ENCODE results near the gene CYGB.
A peak's percentile ranks its signal among the peaks of the same experiment; 100 is the strongest.

Gene CYGB

DNA sequence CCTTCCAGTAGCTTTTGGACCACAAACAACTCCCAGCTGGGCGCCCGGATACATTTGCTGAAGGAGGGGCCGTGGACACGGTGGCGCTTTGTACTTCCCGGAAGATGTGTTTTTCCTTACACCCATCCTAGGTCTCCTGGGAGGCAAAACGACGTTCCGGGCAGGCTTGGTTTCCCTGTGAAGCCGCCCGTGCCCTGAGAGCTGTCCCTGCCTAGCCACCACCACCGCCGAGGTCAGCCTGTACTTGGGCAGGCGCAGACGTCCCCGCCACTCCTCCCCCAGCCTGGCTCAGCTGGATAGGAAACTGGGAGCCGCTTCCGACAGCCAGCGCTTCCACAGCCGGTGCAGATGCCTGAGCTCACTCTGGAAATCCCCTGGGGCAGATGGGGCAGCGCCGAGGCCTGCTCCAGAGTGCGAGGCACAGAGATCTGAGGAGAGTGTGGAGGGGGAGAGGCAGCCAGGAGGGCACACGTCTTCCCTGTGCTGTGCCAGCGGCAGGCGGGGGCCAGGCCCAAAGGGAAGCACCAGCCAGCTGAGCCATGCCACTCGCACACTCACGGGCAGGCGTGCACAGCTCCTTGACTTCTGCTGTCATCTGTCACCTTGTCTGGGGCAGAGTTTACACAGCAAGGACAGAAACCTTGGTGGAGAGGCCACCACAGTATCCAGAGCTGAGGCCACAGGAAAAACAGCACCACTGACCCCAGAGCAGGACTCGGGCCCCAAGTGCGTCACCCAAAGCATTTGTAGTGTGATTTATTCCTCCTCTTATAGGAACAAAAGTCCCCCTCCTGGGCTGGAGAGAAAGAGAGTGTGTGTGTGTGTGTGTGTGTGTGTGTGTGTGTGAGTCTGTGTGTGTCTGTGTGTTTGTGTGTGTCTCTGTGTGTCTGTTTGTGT lies 39.3 kb downstream of the CYGB start:
- DNase-seq, result no peak

DNA sequence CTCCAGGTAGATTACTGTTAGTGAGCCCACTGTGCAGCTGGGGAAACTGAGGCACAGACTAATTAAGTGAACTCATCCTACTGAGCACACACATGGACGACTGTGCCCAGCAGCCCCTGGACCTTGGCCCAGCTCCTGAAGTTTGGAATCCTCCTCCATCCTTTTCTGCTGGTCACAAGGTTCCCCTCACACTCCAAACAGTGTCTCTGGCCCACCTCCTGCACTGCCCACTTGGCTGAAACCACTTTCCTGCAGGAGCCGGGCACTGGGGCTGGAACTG lies 39.9 kb downstream of the CYGB start:
- DNase-seq, result no peak

DNA sequence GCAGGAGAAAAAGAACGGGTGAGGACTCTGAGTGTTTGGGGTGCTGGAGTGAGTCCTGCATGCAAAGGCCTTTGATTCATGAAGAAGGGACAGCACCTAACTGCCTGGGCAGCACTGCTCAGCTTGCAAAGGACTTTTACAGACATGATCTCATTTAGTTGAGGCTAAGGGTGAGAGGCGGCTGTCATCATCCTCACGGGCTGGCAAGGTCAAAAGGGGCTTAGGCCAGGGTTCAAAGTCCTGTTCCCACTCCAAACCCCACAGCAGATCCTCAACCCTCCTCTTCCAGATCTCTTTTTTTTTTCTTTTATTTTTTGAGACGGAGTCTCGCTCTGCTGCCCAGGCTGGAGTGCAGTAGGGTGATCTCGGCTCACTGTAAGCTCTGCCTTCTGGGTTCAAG lies 41.0 kb downstream of the CYGB start:
- DNase-seq, result no peak

DNA sequence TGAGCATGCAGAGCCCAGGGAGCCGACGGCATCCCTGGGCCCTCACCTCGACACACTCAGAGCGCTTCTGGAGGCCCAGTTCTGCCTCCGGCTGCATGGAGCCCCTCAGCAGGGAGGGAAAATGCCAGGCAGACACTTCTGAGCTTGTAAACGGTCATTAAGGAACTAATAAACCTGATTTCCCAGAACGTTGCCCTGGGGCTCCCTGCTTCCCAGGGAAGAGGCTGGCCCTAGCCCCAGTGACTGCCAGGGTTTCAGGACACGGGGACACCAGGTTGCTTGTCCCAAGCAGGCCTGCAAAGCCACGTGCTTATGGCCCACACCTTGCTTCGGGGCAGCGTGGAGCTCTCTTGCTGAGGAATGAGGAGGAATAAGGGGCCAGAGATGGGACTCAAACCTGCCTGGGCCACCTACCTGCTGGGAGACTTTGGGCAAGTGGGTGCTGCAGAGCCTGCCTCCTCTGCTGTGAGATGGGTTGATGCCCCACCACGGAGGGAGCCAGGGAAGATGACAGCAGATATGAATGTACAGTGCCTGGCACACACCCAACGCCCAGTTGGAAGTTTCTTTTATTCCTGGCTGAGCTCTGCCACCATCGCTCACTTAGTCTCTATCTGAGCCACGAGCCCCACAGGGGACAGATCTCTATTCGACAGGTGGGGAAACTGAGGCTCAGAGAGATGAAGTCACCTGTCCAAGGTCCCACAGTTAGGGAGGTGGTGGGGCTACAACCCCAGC lies 41.7 kb downstream of the CYGB start:
- DNase-seq, result no peak

DNA sequence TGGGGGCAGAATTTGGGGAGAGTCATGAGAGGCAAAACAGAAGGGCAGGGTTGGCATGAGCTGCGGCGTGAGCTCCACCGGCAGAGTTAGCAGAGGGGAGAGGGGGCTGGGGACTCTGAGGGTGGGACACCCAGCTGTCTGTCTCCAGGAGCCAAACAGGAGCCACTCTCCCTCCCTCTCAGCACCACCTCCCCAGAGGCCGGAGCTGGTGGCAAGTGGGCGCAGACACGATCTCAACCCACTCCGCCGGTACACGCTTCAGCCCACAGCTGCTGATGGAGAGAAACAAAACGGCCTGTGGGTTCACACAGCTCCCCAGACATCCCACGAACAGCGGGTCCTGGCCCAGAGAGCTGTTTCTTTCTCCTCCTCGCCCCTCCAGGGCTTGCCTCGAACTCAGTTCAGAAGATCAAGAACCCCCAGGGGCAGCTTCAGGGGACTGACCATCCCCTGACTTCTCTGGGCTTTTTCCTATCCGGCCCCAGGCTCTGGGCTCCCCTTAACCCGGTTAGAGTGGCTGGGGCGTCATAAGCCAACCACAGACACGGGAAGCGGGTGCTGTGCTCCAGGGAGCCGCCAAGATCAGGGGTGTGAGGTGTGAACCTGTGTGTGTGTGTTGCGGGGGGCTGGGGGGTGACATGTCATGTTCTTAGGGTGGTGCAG lies 43.9 kb downstream of the CYGB start:
- no peak for DNase-seq

DNA sequence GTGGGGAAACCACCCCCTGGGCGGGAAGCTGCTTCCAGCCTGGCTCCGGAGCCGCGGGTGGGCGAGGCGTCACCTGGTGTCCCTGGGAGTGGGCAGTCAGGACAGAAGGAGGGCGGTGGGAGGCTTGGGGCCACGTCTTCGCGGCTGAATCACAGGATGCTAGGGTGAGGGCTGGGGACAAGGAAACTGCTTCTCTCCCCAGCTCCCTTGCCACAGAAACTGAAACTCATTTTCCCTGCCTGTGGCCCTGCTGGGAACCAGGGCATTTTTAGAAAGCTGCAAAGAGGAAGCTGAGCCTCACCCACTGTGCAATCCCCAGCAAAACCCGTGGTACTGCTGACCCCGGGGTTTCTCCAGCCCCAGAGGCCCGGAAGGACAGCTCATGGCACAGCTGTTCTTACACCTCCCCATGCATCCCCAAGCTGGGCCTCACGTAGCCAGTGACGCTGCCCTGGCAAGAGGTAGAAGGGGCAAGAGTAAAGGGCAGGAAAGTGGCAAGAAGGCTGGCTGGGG lies 44.5 kb downstream of the CYGB start:
- DNase-seq, result peak; percentile 16 to 39

DNA sequence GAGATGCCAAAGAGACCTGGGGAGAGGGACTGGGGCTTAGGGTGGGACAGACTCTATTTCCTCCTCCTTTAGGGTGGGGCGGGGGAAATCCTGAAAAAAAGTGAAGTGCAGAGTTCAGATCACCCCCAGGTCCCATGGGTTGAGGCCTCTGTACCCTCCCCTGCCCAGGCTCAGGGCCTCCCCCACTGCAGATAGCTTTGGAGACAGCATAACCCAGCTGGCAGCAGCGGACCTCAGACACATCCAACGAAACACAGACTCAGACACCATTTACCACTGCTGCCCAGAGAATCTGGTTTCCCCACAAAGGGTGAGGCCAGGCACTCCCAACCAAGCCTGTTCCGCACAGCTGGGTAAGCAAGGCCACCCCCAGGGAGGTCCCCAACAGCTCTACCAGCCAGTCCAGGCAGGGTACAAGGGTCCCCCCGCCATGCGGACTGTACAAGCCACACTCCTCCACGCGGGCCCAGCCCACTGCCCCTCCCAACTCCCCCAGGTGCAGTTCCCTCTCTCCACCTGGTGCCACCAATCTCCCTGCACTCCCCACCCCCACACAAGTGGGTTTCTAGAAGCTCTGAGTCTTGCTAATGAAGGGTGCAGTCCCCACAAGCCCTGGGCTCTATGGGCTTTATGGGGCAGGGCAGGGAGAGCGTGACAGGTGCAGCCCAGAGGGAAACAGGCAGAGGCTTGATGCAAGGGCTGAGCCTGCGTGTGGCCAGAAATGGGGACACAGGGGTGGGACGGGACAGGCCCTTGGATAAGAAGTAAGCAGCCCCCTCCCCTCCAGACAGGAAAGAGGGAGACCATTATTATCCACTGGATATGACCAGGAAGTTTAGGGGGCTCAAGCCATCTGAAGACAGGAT lies 45.2 kb downstream of the CYGB start:
- DNase-seq, result no peak

DNA sequence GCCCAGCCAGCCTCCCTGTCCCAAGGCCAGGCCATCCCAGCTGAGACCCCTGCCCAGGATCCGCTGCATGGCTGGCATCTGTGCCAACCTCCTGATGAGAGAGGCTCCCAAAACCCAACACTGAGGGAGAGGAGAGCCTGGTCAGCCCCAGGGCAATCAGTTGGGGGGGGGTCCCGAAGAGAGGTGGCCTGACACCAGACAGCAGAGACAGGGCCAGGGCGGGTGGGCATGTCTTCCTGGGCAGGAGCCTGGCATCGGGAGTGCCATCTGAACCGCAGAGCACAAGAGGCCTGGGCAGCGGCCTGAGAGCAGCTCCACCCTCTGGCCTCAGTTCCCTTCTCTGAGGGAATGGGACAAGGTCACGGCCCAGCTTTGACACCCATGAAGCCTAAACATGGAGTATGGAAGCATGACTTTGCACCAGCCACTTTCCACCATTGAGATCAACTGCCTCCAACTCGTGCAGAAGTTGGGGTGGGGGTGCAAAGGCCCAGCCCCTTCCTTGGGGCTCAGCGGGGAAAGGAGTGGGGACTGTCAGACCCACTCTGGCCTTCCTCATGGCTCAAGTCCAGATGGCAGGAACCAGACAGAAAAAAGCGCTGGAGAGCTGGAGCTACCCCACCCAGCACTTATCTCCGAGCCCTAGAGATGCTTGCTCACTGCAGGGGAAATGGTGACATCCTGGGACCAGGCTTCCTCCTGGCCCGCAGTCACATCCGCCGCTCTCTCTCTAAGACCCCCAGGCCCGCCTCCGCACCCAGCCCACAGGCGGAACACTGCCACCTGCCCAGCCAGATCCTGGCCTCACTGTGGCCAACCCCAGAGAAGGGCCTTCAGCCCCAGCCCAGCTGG lies 46.0 kb downstream of the CYGB start:
- no peak for DNase-seq

DNA sequence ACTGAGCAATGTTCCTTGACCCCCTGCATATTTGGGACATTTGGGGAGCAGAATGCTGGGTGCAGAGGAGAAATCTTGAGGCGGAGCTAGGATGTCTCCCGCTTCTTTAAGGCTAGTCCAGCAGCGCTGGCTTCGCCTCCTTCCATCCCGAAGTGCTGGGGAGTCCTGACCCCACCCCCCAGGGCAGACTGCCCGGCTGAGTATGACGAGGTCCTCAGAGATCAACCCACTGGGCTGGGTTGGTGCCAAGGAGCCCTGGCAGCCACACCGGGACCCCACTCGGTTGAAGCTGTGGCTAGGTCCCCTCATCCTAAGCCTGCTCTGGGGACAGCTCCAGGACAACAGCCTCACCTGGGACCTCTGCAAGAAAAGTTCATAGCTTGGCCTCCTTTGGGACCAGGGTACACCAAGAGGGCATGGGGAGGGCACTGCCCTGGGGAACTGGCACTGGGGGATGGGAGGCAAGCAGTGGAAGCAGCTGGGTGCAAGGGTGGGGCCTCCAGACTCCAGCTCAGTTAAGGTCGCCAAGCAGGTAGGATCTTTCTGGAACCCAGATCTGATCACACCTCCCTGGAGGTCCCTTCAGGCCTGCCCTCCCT lies 47.3 kb downstream of the CYGB start:
- DNase-seq, result no peak

DNA sequence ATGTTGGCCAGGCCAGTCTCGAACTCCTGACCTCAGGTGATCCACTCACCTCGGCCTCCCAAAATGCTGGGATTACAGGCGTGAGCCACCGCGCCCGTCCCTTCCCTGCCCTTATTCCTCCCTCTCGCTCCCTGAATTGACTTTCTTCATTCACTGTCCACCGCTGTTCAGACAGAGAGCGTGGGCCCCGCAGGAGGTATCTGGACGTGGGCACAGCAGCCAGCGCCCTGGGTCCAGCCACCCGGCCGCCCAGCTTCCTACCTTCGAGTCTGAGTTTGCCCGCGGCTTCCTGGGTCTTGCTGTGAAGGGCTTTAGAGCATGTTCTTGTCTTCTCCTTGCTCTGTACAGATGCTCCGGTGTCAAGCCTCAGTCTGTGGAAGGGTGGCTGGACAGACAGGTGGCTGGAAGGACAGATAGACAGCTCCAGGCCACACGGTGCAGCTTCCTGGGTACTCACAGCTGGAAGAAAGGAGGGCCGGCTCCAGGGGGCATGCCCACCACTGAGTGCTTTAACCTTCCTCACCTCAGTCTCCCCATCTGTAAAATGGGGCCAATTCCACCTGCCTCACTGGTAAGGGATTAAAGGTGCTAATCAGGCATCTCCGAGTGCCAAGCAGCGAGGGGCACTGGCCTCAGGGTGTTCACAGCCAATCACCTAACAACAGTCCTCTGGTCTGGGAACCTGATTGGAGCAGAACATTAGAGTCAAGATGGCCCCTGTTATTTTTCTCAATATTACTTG lies 49.9 kb downstream of the CYGB start:
- DNase-seq, result no peak

DNA sequence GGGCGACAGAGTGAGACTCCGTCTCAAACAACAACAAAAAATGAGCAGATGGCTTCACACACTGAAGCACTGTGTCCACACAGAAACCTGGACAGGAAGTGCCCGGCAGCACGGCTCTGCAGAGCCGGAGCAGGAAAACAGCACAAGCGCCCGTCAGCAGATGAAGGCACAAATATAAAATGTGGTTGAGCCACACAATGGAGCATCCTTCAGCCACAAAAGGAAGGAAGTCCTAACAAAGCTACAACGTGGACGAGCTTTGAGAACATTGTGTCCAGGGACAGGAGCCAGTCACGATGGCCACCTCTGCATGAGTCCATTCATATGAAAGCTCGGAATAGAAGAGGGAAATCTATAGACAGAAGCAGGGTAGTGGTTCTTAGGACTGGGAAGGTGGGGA lies 51.9 kb downstream of the CYGB start:
- no peak for DNase-seq

DNA sequence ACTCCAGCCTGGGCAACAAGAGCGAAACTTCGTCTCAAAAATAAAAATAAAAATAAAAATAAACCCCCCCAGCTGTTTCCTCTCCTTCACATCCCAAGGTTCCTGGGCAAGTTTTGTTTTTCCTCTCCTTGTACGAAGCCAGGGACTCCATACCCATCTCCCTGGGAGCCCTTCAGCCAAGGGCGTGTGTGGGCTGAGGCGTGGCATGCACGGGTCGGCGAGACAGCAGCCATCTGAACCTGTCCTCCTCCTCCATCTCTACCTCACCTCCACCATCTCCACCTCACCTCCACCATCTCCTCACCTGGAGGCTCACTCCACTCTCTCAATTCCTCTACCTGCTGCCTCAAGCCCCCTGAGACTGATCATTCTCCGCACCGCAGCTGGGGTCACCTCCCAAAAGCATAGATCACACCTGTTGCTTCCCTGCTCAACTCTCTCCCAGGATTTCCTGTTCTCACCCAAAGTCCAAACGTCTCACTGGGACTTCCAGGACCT lies 53.2 kb downstream of the CYGB start:
- DNase-seq, result no peak

DNA sequence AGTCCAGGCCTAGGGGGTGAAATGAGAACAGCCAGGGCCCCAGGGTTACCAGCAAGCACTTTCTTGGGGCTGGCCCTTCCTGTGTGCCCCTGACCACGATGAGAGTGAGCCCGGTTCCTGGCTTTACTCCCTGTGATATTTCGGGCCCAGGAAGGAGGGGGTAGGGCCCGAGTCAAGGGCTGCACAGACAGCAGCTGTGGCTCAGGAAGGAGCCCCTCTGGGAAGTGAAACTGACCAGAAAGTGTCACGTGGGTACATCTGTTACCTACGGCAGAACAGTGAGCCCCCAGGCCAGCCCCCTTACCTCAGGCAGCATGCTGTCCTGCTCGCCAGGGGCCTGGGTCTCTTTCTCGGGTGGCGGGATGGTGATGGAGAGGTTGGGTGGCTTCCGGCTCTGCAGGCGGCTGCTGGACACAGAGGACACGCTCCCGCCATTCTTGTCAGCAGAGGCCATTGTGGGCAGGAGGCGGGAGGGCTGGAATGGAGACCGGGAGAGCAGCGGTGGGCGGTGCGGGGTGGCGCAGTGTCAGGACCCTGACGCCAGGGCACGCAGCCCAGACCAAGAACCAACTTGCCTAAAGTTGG lies 56.3 kb downstream of the CYGB start:
- no peak for DNase-seq

DNA sequence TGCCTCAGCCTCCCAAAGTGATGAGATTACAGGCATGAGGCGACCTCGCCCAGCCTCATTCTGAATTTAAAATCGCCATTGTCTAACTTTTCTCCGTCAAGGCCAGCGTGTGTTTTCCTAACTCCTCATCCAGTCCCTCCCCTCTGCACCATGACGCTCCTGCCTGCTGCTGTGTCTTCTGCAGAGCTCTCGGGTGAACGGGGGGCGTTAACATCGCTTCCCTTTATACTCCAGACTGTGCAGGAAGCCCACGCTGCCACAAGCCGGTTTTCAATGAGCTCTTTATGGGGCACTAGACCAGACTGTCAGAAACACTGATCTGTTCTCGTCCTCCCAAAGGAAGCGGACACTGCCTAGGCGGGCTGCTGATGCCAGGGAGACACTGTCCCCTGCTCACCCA lies 56.9 kb downstream of the CYGB start:
- no peak for DNase-seq

DNA sequence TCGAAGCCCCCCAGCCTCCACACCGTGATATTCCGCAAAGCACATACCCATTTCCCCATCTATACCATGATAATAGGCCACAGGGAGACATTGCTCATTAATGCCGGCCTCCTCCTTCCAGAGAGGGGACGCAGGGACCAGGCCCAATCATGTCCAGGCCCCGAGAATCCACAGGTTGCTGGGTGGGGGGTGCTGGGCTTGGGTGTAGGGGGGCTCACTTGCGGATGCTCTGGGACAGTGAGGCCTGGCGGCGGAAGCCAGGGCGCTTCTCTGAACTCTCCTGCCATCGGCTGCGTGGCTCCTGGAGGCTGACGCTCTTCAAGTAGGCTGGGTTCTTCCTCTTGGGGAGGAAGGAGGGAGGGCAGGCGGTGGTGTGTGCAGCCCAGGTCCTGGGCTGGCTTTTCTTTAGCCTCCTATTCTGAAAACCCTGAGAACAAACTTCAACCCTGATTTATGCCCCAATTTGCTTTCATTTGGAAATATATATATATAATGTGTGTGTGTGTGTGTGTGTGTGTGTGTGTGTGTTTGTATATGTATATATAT lies 57.9 kb downstream of the CYGB start:
- no peak for DNase-seq

DNA sequence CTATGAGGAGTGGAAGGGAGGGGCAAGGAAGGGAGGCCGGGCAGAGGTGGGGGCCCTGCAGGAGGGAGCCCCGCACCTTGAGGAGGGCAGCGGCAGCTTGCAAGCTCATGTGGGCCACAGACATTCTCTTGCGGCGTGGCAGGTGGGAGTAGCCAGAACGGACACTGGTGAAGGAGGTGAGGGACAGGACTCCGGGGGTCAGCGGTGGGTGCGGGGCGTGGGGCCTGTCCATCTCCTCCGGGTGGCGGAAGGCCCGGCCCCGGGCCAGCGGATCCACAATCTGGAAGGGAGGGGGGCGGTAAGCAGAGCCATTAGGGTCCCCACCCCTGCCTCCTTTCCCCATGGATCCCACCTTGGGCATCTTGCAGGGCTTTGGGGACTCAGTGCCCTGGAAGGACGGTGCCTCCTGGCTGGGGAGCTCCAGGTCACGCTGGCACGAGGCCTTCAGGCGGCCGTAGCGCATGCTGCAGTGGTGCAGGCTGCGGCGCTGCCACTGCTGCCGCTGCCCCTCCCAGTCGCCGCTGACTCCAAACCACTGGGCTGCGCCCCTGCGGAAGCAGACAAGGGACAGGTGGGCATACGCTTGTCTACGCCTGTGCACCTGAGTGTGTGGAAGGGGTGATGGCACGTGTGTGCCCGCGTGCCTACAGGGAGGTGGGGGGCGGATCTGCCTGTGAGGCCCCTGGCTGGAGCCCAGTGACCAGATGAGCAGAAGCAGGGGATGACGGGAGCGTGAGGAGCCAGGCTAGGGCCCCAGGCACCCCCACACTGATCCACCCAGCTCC lies 58.6 kb downstream of the CYGB start:
- DNase-seq, result no peak

DNA sequence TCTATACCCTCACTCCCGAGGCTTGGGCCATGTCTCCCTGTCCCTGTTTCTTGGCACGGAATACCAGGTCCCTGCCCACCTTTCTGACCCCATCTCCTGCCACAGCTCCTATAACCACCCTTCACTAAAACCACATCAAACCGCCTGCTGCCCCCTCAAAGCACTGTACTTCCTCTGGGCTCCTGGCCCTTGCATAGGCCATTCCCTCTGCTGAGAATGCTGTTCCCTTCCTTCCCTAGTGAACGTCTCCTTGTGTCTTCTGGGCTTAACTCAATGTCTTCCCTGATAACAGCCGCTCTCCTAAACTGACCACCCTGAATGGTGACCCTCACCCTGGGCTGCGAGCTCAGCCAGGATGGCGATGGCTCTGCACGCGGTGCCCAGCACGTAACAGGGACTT lies 59.4 kb downstream of the CYGB start:
- no peak for DNase-seq

DNA sequence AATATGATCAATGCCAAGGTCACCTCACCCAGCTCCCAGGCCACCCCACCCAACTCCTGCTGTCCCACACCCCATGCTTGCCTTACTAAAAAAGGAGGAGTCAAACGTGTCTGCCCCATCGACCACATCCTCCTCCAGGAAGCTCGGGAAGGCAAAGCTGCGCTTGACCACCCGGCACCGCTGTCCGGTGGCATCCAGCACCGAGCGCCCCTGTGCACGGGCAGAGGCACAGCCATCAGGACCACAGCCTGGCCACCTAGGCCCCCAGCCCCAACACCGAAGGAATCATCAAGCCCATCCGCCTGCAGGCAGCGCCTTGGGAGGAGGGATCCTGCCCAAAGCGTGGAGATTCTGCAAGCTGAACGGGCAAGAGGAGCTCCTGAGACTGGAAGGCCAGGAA lies 59.9 kb downstream of the CYGB start:
- no peak for DNase-seq

Measured in stimulated activated CD4-positive, alpha-beta T cell treated with anti-CD3 and anti-CD28 coated beads, Interleukin-2, amount 100 ng/mL, for 48 hours (primary cell).